ENCODE data around the gene ATOX1. TPM values are rescaled to one million over a fixed set of nuclear protein-coding genes. Genes with fewer than 3 reads are reported as not detected.

Gene ATOX1
- total and polyA plus RNA-seq, 3 donors from 2014 or later, result 115 to 145 (median 135) TPM

GRCh38 chr5:151758141-151758429 is 346 bp downstream of the ATOX1 start:
- peak overlapping the region; percentile 78 to 91 for H3K4me3 ChIP-seq

GRCh38 chr5:151757233-151758140 is 944 bp downstream of the ATOX1 start:
- intact Hi-C loops (cut with DNase I; ENCODE audit: low total_unique reads), result no loop called here
- peak; percentile 52 for DNase-seq

More at GRCh38 chr5:151758141-151758429, 346 bp downstream of the ATOX1 start:
- H3K36me3 ChIP-seq (ENCODE audit: low read depth, missing control alignments), result no peaks in the 10 kb centered on the region
- peak overlapping the region; percentile 66 to 67 for H3K27ac ChIP-seq
- no peaks in the 10 kb centered on the region for H3K9me3 ChIP-seq
- no peaks in the 10 kb centered on the region for H3K27me3 ChIP-seq
- DNase-seq, result peak; percentile 32
- TF ChIP-seq POLR2A (IDR thresholded peaks at IDR 0.05) (no peak), CTCF (IDR thresholded peaks at IDR 0.05) (no peak)
- 0% methylated on average over 7 to 11 of the region's 11 CpGs for WGBS, 2 donors
- intact Hi-C loops (cut with DNase I; ENCODE audit: low total_unique reads), result no loop called here
- H3K4me1 ChIP-seq, result peaks cover 7% of the 10 kb centered on the region

GRCh38 chr5:151755383-151755782 is 3.0 kb downstream of the ATOX1 start:
- TF ChIP-seq CTCF (IDR thresholded peaks at IDR 0.05) (no peak), POLR2A (IDR thresholded peaks at IDR 0.05) (no peak)
- Histone ChIP-seq H3K27me3 (no peaks in the 10 kb centered on the region), H3K27ac (no peak overlapping the region), H3K9me3 (no peaks in the 10 kb centered on the region), H3K4me3 (no peak overlapping the region), H3K4me1 (peaks cover 7% of the 10 kb centered on the region), H3K36me3 (ENCODE audit: low read depth, missing control alignments) (no peaks in the 10 kb centered on the region)
- no peak for DNase-seq
- intact Hi-C loops (cut with DNase I; ENCODE audit: low total_unique reads), result no loop called here
- WGBS, 2 donors, result 90 to 91% methylated on average over 3 of the region's 3 CpGs

More at GRCh38 chr5:151757233-151758140, 944 bp downstream of the ATOX1 start:
- H3K27ac ChIP-seq, result peak overlapping the region; percentile 66 to 67
- no peaks in the 10 kb centered on the region for H3K9me3 ChIP-seq
- 6 to 8% methylated on average over 8 to 9 of the region's 9 CpGs for whole genome bisulfite sequencing, 2 donors
- no peaks in the 10 kb centered on the region for H3K36me3 ChIP-seq (ENCODE audit: low read depth, missing control alignments)
- H3K4me1 ChIP-seq, result peaks cover 7% of the 10 kb centered on the region
- no peaks in the 10 kb centered on the region for H3K27me3 ChIP-seq
- peak overlapping the region; percentile 78 to 91 for H3K4me3 ChIP-seq
- TF ChIP-seq POLR2A (IDR thresholded peaks at IDR 0.05) (no peak), CTCF (IDR thresholded peaks at IDR 0.05) (no peak)

GRCh38 chr5:151751593-151751992 is 6.8 kb downstream of the ATOX1 start:
- Histone ChIP-seq H3K27me3 (no peaks in the 10 kb centered on the region), H3K9me3 (no peaks in the 10 kb centered on the region), H3K36me3 (ENCODE audit: low read depth, missing control alignments) (no peaks in the 10 kb centered on the region), H3K4me1 (peaks cover 4% of the 10 kb centered on the region), H3K4me3 (no peak overlapping the region), H3K27ac (no peak overlapping the region)
- intact Hi-C loops (cut with DNase I; ENCODE audit: low total_unique reads), result no loop called here
- TF ChIP-seq POLR2A (IDR thresholded peaks at IDR 0.05) (no peak), CTCF (IDR thresholded peaks at IDR 0.05) (no peak)
- DNase-seq, result no peak
- 84 to 85% methylated on average over 4 of the region's 4 CpGs for WGBS, 2 donors

- 88 to 93% methylated on average over 4 of the region's 4 CpGs for WGBS, 2 donors
- Histone ChIP-seq H3K4me1 (peaks cover 4% of the 10 kb centered on the region), H3K4me3 (no peak overlapping the region), H3K27ac (no peak overlapping the region), H3K9me3 (no peaks in the 10 kb centered on the region), H3K27me3 (no peaks in the 10 kb centered on the region), H3K36me3 (ENCODE audit: low read depth, missing control alignments) (no peaks in the 10 kb centered on the region)
- intact Hi-C loops (cut with DNase I; ENCODE audit: low total_unique reads), result no loop called here
- TF ChIP-seq POLR2A (IDR thresholded peaks at IDR 0.05) (no peak), CTCF (IDR thresholded peaks at IDR 0.05) (no peak)
- no peak for DNase-seq
Measured at GRCh38 chr5:151751091-151751490, 7.3 kb downstream of the ATOX1 start.
